Activated T-cell treated with anti-CD3 and anti-CD28 coated beads for 1 hour (primary cell): ENCODE data around the gene DDX60.
"Not testable (repeated sequence)": the region's sequence is repeated elsewhere in the genome, so short reads cannot be mapped to it uniquely, and the experiment has no call there.

ENCODE experiments used
- DNase-seq: peaks from one replicate; pipeline ENCODE4 v3.0.0-alpha.2; 2020; ENCODE audit warnings: low read depth

Gene DDX60

DNA sequence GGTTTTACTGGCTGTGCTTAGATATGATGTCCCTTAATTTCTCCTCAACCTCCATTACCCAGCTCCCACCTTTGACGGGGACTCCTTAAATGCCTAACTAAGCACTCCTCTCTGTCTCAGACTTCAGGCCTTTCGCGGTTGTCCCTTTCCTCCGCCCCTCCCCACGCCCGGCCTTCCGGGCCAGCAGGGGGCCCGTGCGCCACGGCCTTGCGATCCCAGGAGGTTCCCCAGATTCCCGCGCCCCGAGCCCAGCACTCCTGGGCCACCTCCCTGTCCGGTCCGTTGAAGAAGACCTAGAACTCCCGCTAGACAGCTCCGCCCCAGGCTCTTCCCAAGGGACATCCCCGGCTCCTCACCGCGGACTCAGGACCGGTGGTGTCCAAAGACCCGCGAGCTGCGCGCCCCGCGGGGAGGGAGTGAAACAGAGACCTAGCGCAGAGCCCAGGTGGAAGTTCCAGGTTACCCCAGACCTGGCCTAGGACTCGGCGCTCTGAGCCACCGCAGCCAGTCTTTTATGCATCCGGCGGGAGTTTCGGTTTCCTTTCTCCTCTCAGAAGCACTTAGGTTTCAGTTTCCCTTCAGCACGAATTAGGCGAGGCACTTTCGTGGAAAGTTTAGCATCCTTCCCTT is at the start of gene DDX60:
TSS of gene DDX60 (minus strand) at position 487 of the 630 bp plus-strand sequence. CDS start 7,493 bp downstream, outside the sequence.
- peak; percentile 78 for DNase-seq

DNA sequence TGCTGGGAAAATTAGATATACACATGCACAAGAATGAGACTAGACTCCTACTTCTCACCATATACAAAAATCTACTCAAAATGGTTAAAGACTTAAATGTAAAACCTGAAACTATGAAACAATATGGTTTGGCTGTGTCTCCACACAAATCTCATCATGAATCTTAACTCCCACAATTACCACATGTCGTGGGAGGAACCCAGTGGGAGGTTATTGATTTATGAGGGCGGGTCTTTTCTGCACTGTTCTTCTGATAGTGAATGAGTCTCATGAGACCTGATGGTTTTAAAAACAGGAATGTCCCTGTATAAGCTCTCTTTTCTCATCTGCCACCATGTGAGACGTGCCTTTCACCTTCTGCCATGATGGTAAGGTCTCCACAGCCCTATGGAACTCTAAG is 48.5 kb upstream of the DDX60 start:
- no peak for DNase-seq

DNA sequence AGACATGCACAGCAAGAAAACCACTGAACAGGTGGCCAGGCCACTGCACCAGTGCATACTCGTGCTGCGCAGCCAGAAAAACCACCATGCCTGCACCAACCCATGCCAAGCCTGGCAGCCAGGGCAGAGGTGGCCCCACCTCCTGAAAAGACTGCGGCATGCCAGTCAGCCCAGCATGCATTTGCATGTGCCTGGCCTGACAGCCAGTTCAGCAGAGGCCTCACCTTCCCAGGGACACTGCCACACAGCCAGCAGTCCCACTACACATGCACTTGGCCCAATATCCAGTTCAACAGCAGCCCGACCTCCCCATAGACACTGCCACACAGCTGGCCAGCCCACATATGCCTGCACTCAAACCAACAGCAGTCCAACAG is 43.5 kb upstream of the DDX60 start:
- no peak for DNase-seq

DNA sequence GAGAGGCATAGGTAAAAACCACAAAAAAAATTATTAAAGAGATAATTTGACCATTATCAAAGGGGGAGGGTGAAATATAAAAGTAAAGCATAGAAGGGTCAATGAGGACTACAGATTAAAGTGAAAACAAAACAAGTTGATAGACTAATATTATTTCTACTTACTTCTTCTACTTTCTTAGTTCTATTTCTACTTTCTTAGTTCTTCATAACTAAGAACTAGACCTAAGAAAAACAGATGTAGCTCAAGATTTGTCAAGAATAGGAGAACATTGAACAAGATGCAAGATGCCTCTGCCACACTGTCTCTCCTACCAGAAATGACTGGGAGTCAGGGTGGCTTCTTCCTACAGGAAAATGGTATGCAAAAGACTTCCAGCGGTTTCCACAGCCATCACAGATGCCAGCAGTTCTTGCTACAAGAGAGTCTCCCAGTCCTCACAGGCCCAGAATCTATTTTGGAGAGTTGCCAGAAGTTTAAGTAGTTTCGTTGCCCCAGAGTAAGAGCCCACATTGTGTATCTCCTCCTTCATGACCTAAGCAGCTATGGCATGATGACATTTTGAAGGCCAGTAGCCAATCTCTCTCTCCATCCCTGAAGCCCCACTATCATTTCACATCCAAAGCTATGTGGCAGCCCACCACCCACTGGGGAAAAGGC is 42.9 kb upstream of the DDX60 start:
- no peak for DNase-seq

- DNase-seq, result no peak
Measured at GRCh38 chr4:168360271-168360670, 41.7 kb upstream of the DDX60 start.

- no peak for DNase-seq
Measured at GRCh38 chr4:168357941-168358340, 39.4 kb upstream of the DDX60 start.

DNA sequence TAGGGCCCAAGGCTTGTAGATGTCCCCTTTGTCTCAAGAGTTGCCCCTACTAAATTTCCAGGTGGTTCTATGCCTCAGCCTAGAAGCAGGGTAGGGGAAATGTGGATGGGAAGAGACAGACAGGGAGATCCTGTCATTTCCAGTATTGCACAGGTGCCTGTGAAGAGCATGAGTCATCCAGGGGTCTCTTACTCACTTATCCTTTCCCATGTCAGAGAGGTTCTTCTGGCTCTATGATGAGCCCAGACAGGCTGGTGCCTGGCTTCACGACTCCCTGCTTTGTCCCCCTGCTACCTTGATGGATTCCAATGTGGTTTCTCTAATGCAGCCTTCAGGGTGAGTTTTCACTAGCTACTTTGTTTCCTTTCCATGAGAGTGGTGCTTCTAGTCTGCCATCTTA is 35.2 kb upstream of the DDX60 start:
- no peak for DNase-seq

- no peak for DNase-seq
Measured at GRCh38 chr4:168337550-168337940, 19.0 kb upstream of the DDX60 start.

GRCh38 chr4:168336837-168337549 is 18.4 kb upstream of the DDX60 start:
- DNase-seq, result no peak

GRCh38 chr4:168335621-168336020 is 17.1 kb upstream of the DDX60 start:
- DNase-seq, result no peak

DNA sequence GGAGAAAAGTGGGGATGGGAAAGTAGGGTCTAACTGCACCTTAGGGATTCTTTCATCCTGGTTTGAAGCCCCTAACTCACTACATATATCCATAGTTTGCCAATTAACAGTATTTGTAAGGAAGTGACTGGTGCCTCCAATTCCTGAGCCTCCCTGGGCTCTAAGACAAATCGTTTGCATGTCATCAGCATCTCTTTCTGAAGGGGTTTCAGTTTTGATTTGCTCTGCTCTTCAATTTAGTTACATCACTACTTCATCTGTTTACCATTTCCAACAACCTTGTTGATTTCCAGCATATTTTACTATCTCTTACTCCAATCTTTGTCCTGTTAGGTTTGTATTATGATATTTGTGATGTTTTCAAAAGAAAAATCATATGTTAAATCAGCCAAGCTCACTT is 15.5 kb upstream of the DDX60 start:
- no peak for DNase-seq

GRCh38 chr4:168330575-168330974 is 12.0 kb upstream of the DDX60 start:
- DNase-seq, result not testable (repeated sequence)

- DNase-seq, result no peak
Measured at GRCh38 chr4:168325591-168325990, 7.0 kb upstream of the DDX60 start.

- no peak for DNase-seq
Measured at GRCh38 chr4:168321006-168321405, 2.5 kb upstream of the DDX60 start.

DNA sequence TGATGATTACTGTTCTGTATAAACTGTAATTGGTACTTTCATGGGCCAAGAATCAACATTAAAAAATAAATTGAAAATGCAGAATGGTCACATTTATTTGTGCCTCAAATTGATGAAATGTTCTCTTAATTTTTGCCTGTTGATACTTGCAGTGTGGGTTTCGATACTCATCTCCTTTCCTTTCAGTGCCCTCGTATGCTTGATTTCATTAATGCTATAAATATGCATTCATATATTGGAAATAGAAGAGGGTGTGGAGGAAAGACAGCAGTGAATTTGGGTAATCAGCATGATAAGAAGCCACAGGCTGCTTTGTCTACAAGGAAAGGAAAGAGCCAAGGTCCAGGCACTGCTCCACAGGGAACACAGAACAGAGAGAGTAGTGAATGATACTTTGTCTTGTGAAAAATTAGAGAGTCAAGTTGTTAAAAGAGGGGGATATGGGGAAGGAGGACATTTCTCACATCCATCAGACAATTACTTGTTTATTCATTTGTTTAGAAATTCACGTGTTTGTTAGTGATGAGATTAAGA is 1.0 kb upstream of the DDX60 start:
- no peak for DNase-seq

DNA sequence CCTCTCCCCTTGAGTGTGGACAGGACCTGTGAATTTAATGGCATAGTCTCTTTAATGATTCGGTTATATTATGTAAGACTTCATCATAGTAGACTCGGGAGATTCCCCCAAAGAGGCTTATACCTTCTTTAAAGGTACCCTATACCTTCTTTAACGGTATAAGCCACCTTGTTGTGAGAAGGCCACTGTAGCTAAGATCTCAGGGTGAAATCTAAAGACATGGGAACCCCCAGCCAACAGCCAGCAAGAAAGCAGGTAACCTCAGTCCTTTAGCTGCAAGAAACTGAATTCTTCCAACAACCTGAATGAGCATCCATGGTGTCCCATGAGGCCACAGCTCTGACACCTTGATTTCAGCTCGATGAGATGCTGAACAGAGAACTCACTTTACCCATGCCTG is 931 bp downstream of the DDX60 start:
- no peak for DNase-seq

DNA sequence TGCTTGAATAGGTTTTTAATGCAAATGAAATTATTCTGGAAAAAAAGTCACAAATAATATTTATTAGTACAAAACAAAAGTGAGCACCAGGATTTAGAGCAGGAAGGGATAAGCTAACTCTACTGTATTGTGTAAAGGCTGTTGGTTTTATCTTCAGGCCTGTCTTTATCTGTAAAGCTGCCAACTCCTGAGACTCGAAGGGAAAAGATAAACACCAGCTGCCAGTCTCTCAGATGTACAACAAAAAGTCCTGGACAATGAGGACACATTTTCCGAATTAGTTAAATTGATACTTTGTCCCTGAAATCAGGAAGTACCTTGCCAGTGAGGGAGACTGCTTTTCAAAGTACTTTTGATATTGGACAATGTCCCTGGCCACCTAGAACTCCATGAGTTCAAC is 8.8 kb downstream of the DDX60 start:
- no peak for DNase-seq

DNA sequence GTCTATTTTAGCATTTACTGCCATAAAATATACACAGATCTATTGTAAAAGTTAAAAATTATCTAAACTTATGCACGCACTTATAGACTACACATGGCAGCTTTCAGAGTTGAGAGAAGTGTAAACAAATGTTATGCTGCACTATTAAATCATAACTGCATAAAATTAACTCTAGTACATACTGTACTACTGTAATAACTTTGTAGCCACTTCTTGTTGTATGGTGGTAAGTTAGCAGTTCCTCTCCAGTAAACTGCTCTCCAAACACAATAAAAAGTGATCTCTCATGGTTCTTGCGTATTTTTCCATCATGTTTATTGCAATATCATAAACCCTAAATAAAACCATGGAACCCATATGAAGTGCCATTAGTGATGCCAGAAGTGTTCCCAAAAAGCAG is 9.6 kb downstream of the DDX60 start:
- no peak for DNase-seq

GRCh38 chr4:168306476-168306875 is 12.1 kb downstream of the DDX60 start:
- no peak for DNase-seq

DNA sequence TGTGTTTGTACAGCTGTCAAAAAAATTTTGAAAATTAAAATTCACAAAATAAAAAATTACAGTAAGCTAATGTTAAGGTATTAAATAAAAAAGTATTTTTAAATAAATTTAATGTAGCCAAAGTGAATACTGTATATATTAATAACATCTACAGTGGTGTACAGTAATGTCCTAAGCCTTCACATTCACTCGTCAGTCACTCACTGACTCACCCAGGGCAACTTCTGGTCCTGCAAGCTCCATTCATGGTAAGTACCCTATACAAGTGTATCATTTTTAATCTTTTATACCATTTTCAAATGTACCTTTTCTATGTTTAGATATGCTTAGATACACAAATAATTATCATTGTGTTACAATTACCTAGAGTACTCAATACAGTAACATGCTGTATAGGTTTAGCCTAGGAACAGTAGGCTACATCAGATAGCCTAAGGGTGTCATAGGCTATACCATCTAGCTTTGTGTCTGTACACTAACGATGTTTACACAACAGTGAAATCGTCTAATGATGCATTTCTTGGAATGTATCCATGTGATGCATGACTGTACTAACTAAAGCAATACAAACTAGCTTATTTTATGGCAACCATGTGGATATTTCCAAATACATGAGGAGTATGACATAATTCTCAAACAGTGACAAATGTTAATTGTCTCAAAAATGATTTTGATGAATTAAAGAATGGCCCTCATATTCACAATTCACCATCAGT is 13.7 kb downstream of the DDX60 start:
- no peak for DNase-seq

GRCh38 chr4:168303430-168303829 is 15.1 kb downstream of the DDX60 start:
- not testable (repeated sequence) for DNase-seq

GRCh38 chr4:168293386-168293975 is 25.1 kb downstream of the DDX60 start:
- no peak for DNase-seq
